GM12865 (cell line): Measurements from ENCODE around the gene KIAA0930.

Source experiments
- DNase-seq: peaks from one replicate; pipeline ENCODE4 v3.0.0; 2010; ENCODE audit warnings: low read depth
- H3K4me3 ChIP-seq: 2 replicates; pipeline ENCODE4 v1.5.1; 2011; ENCODE audit warnings: mild to moderate bottlenecking, low read depth, low read length, control low read depth
- TF ChIP-seq, protein P1 (sequence below): IDR thresholded peaks from 2 replicates; pipeline ENCODE4 v1.5.1; 2011; ENCODE audit warnings: low read length, control low read depth, low read depth, inconsistent platforms; ENCODE audit not compliant: insufficient read depth; ENCODE audit errors: missing control alignments

KIAA0930 gene

DNA sequence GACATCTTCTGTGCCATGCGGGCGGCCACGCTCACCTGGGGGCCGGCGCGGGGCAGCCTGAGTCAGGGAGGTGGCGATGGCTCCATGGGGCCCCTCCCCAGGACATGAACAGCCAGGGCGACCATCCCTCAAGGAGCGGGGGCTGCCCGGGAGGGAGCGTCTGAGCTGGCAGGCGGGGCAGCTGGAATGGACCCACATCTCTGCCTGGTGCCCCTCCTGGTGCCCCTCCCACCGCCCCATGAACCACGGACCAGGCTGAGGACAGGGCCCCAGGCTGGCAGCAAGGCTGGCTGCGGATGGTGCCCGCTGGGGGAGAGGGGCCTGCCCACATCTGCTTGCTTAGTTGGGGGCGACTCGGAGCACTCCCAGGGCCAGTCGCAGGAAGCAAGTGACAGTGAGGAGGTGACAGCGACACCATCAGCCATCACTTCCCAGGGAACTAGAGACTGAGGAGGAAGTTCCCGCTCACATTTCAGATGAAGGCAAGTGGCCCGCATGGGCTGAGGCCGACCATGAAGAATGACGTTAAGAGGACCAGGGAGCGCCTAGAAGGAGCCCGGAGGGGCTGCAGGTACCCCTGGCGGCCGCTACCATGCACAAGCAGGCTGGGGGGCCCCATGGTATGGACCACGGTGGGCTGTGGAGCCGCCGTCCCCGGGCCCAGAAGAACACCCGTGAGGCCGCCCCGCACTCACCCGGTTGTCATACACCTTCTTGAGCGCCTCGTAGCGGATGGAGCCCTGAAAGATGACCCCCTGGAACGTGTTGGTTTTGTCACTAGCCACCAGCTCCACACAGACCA is 37.3 kb downstream of the KIAA0930 start:
- TF ChIP-seq, protein P1, sequence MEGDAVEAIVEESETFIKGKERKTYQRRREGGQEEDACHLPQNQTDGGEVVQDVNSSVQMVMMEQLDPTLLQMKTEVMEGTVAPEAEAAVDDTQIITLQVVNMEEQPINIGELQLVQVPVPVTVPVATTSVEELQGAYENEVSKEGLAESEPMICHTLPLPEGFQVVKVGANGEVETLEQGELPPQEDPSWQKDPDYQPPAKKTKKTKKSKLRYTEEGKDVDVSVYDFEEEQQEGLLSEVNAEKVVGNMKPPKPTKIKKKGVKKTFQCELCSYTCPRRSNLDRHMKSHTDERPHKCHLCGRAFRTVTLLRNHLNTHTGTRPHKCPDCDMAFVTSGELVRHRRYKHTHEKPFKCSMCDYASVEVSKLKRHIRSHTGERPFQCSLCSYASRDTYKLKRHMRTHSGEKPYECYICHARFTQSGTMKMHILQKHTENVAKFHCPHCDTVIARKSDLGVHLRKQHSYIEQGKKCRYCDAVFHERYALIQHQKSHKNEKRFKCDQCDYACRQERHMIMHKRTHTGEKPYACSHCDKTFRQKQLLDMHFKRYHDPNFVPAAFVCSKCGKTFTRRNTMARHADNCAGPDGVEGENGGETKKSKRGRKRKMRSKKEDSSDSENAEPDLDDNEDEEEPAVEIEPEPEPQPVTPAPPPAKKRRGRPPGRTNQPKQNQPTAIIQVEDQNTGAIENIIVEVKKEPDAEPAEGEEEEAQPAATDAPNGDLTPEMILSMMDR = no peak
- no peak overlapping the region for H3K4me3 ChIP-seq
- DNase-seq = no peak

DNA sequence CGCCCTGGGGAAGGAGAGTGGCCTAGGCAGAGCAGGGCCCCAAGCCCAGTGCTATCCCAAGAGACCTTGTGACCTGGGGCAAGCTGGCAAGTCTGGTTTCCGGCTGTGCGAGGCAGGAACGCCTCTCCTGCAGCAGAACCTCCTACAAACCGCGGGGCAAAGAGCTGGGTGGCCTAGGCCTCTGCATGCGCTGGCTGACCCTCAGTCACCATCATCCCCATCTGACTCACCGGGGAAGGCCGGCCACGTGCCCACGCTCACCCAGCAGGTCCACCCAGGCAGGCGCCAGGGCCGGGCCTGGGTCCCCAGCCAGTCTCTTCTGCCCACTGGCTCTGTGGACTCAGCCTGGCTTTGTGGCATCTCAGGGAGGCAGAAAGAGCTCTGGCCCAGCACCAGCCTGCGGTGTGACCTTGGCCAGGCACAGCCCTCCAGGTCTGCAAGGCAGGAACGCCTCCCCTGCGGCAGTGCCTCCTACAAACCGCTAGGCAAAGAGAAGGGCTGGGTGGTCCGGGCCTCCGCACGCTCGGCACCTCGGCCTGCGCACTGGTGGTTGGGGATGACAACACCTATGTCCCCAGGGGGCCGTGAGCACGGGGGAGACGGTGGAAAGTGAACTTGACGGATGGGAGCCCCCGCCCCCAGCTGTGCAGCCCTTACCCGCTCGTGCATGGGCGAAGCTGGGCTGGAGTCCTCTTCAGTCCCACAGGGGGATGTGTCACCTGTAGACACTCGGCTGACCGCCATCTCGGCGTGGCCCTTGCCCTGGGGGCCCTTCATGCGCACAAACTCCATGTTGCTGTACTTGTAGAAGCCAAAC is 38.2 kb downstream of the KIAA0930 start:
- TF ChIP-seq, protein P1 = no peak
- DNase-seq = no peak
- no peak overlapping the region for H3K4me3 ChIP-seq

DNA sequence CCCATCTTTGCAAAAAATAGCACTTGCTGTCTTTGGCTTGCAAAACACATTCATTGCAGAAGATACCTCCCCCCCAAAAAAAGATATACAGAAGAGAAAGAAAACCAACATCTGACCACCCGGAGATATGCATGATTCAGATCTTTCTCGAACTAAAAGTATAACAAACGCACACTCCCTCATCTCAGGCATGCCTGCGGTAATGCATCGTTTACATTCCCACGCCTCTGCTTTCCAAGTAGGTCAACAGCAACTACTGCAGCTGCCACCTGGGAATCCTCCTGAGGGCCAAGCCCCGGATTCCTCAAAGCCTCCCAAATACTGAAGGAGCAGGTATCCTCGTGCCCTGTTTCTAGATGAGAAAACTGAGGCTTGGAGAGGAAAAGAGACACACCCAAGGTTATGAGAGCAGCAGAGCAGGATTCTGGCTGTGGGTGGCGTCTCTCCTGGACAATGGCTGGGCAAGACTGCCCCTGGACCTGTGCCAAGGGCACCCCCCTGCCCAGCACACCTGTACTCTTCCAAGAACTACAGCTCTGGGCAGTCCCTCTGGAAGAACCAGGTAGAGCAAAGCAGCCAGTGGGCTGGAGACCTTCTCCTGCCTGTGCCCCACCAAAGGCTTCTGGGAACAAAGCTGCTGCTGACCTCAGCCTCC is 38.9 kb downstream of the KIAA0930 start:
- TF ChIP-seq, protein P1 = no peak
- no peak for DNase-seq
- H3K4me3 ChIP-seq = no peak overlapping the region

DNA sequence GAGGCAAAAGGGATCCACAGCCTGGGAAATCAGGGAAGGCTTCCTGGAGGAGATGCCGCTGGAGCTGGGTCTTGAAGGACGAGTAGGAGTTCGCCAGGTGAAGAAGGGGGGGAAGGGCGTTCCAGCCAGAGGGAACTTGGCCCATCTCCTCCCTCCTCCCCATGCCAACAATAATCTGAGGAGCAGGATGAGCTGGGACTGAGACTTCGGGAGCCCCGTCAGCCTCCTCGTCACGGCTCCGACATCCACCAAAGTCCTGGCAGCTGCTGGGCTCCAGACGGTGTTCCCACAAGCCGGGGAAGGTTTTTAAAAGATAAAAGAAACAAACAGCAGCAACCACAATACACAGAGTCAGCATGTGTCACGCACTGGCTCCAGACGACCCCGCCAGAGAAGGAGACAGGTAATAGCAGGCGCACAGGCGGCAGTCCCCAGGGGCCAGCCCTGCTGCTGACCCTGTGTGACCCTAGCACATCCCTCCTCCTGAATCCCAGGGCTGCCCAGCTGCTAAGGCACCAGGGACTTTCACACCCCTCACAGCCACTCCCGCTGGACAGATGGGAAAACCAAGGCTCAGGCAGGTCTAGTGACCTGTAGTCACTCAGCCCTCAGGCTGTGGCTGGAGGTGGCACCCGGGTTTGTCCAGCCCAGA is 39.7 kb downstream of the KIAA0930 start:
- no peak for DNase-seq
- TF ChIP-seq, protein P1 = no peak
- H3K4me3 ChIP-seq = no peak overlapping the region

DNA sequence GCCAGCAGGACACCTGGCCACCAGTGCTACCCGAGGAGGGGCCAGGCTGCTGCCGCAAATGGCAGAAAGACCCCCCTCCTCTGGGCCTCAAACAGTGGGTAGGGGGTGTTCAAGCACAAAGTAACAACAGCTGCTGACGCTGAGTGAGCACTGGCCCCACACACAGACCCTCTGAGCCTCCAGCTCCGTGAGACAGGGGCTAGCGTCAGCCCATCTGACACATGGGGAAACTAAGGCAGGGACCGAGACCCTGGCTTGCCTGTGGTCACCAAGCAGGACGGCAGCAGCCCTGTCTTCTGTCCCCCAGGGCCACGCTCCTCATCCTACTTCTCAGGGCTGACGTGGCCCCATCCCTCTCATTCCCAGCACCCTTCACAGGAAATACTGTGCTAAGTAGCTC is 40.5 kb downstream of the KIAA0930 start:
- no peak overlapping the region for H3K4me3 ChIP-seq
- no peak for DNase-seq
- TF ChIP-seq, protein P1 = no peak

DNA sequence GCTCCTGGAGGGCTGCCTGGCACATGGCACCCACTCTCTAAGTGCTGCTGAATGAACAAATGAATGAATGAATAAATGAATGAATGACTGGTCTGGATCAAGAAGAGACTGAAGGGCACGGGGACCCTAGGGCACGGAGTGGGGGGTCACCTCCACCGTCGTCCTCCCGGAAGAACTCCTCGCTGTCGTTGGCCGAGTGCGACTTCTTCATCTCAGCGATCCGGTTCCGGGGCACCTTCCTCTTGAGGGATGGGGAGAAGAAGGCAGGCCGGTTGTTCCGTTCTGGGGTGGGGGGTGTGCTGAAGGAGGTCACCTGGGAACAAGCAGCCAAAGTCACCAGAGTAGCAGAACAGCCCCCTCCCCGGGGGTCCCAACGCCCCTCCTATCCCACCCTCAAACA is 41.0 kb downstream of the KIAA0930 start:
- TF ChIP-seq, protein P1 = no peak
- no peak overlapping the region for H3K4me3 ChIP-seq
- DNase-seq = no peak
